GM19452 (cell line): Measurements from ENCODE around the gene PARD6G.

Experiments
- ATAC-seq: cut with Tn5 transposase; IDR thresholded peaks from one replicate; pipeline ENCODE4 v1.9.1; 2021; ENCODE audit not compliant: unreplicated experiment

PARD6G gene

DNA sequence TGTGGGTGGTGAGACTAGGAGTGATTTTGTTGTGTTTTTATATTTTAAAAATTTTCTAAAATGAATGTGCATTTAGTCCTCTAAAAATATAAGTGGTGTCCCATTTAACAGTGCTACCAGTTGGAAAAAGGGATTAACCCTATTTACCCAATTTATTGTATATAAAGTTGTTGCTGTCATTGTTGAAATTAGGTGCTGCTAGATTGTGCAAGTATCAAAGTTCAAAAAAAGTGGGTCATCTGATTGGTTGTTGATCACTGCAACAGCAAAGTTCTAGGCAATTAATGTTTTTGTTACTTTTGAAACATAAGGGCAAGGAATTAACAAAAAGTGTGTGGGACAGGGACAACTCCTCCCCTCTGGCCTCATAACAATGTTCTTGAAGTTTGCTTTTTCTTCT is 97.6 kb downstream of the PARD6G start:
- ATAC-seq, result no peak

DNA sequence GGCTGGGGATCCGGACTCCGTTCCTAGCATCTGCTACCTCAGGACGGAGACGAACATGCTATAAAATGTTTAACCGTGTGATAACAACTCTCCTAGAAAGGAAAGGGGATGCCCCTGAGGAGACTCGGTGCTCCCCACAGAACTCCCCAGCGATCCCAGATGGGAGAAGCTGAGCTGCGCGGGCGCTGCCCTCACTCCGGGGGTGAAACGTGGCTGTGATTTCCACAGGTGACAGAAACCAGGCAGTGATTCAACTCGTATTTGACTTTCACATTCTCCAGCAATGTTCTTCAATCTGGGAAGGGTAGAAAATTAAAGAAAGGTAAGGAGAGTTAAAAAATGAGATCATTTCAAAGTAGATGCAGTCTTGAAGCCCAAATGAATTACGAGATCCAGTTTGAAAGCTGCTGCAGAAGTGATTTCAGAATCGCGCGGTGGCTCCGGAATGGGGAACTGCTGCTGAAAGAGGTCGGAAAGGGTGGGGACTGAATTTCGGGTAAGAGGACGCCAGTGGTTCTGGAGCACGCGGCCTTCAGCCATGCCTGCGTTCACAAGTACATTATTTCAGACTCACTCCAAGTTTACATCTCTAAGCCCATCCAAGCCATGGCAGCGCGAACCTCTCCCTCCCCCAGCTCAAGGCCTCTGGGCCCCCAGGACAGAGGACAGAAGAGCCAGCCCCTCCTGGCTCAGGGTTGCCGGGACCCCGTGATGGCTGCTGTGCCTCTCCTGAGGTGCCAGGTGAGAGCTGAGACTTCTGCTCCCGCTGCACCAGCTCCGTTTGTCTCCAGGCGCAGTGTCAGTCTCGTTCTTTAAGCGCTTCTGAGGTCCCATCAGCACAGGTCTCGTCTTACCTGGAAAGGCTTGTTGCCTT is 98.8 kb downstream of the PARD6G start:
- ATAC-seq, result no peak

DNA sequence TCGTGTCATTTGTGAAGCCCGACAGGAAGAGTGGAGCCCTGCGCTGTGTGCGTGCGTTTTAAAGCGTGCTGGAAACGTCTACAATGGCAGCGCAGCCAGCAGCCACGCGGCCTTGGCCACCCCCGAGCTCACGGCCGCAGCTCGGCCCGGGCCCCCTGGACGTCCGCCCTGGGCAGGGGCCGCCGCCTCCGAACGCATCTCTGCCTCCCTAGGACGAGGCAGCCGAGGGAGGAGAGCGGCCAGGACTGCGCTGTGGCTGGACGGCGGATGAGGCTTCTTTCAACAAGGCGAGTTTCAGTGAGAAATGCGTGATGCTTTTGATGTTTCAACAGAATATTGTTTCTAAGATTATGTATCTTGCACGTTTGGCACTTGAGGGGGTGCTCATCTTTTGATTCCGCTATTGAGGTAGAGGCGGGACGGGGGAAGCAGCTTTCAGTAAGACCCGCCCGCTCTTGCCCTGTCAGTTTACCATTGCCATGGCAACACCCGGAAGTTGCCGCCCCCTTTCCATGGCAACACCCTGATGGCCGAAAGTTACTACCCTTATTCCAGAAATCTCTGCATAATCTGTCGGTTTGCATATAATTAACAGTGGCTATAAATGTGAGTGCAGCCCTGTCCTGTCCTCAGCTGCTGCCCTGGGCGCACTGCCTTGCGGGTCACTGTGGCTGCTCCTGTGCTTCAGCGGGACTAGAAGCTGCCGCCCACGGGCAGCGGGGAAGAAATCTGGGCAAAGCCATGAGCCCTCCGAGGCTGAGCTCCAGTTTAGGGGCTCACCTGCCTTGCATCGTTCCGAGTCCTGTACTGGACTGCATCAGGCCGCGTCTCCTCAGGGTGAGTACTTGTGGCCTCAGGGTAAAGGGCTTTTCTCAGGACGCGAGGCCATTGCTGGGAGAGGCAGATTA is 99.6 kb downstream of the PARD6G start:
- peak; percentile 85 for ATAC-seq

DNA sequence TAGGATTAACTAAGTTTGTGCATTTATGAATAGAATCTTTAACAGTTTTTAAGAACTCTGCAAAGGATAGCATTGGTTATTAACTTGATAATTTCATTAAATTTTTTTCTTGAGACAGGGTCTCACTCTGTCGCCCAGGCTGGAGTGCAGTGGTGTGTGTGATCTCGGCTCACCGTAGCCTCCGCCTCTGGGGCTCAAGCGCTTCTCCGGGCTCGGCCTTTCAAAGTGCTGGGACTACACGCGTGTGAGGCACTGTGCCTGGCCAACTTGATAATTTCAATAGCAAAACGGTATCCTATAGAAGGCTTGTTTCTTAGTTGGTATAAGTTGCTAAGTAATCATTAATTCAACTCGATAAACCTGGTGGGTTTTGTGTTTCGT is 100.3 kb downstream of the PARD6G start:
- peak; percentile 37 for ATAC-seq

DNA sequence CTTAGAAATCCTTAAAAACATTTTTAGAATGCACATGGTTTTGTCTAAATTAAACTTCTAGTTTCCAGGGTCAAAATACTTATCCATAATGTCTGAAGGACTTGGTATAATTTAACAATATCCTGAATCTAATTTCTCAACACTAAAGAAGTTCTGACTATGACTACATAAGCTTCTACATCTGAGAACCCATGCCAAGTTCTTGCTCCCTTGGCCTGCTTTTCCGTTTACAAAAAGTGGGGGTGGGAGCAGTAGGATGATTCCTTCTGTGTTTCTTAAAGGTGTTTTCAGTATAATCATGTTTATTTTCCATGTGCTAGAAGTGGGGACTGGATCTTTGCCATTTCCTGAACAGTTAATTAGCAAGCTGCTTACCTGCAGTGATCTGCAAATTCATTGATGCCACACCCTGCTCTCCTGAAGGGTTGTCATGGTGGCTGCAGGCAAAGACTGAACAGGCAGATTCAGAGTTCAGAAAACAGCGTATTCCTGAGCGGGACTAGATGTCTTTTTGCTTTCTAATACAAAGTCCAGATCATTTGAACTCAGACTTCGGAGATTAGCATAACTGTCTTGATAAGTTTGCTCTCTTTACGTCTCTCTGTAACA is 102.0 kb downstream of the PARD6G start:
- no peak for ATAC-seq

DNA sequence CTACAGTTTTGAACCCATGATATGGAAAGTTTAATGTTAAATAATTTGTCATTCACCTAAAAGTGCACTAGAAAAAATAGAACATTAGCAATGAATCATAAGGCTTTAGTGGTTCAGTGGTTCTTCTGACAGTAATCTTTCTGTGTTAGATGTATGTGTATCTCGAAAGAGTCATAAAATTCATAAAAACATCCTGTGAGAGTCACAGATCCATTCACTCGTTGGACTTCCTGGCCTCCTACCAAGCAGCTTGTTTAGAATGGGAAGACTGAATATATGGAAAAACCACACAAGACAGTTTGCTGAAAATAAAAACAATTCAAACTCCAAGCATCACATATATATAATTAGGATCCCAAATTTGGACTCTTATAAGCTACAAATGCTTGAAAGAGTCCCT is 103.4 kb downstream of the PARD6G start:
- no peak for ATAC-seq

DNA sequence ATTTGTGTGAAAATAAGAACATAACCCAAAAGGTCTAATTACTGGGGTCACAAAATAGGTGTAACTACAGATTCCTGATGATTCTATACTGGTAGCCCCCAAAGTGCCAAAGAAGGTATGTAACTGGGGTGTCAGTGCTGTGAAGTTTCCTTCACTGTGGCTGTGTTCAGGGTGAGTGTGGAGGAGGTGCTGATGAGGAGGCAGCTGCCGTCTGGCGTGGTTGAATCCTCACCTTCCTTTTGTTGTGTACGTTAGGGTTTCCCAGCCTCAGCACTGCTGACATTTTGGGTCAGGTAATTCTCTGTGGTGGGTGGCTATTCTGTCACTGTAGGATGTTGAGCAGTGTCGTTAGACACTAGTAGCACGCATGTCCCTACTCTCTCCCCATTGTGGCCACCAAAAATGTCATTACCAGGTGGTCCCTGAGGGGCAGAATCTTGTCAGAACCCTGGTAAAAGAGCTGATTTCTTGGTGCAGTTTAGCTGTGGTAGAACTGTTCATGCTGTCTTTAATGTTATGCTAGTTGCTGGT is 106.8 kb downstream of the PARD6G start:
- ATAC-seq, result no peak

DNA sequence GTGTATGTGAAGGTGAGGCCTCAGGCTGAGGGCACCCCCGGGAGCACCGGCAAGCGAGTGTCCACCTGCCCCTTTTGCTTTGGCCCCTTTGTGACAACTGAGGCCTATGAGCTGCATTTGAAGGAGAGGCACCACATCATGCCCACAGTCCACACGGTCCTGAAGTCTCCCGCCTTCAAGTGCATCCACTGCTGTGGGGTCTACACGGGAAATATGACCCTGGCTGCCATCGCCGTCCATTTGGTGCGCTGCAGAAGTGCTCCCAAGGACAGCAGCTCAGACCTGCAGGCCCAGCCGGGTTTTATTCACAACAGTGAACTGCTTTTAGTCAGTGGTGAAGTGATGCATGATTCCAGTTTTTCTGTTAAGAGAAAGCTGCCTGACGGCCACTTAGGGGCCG is 109.3 kb downstream of the PARD6G start:
- ATAC-seq, result no peak

DNA sequence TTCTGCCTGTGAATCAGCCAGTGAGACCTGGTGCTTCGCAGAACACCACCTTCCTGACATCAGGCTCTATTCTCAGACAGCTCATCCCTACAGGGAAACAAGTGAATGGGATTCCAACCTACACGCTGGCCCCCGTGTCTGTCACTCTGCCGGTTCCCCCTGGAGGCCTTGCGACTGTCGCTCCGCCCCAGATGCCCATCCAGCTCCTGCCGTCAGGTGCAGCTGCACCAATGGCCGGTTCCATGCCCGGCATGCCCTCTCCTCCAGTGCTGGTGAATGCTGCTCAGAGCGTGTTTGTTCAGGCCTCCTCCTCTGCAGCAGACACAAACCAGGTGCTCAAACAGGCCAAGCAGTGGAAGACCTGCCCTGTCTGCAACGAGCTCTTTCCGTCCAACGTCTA is 110.2 kb downstream of the PARD6G start:
- no peak for ATAC-seq

DNA sequence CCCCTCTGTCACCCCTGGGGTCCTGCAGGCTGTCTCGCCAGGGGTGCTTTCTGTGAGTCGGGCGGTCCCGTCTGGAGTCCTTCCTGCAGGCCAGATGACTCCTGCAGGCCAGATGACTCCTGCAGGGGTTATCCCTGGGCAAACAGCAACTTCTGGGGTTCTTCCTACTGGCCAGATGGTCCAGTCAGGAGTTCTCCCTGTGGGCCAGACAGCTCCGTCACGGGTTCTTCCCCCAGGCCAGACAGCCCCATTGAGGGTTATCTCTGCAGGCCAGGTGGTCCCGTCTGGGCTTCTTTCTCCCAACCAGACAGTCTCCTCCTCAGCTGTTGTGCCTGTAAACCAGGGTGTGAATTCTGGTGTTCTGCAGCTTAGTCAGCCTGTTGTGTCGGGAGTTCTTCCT is 110.6 kb downstream of the PARD6G start:
- no peak for ATAC-seq

DNA sequence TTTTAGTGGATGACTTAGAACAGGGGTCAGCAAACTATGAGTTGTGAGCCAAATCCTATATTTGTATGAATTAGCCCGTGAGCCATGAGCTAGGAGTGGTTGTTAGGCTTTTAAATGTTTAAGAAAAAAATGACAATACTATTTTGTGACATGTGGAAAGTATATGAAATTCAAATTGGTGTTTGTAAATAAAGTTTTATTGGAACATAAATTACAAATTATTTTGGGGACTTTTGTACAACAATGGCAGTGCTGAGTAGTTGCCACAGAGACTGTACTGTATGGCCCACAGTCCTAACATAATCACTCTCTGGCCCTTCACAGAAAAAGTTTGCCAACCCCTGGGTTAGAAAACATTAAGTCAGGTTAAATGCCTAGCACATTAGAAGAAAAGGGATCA is 112.2 kb downstream of the PARD6G start:
- ATAC-seq, result no peak

DNA sequence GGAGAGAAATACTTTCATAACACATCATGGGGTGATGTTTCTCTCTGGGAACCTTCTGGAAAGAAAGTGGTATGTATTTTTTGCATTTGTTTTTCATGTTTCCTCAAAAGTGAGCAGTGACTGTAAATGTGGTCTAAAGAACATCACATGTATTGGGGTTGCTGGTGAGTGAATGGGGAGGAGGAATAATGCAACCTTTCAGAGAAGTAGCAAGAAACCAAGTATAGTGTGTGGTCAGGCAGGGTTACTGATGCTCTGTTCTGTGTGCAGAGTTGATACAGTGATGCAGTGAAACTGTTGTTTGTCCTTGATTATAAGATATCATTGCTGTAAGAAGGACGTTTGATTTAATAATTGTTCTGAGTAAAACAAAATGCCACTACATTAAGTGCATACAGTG is 114.2 kb downstream of the PARD6G start:
- ATAC-seq, result no peak

DNA sequence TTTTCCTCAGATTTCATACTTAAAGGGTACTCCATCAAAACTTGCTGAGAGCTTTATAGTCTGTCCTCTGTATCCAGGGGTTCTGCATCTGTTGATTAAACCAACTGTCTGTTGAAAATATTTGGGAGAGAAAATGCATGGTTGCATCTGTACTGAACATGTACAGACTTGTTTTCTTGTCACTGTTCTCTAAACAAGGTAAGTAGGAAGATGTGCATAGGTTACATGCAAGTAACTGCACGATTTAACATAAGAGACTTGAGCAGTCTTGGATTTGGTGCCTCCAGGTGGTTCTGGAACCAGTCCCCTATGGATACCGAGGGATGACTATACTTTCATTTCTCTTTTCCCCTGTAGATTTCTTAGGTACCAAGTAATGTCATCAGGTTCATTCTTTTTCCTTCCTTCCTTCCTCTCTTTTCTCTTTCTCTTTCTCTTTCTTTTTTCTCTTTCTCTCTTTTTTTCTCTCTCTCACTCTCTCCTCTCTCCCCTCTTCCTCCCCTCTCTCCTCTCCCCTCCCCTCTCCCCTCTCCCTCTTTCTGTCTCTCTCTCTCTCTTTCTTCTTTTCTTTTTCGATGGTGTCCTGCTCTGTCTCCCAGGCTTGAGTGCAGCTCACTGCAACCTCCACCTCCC is 115.0 kb downstream of the PARD6G start:
- no peak for ATAC-seq

DNA sequence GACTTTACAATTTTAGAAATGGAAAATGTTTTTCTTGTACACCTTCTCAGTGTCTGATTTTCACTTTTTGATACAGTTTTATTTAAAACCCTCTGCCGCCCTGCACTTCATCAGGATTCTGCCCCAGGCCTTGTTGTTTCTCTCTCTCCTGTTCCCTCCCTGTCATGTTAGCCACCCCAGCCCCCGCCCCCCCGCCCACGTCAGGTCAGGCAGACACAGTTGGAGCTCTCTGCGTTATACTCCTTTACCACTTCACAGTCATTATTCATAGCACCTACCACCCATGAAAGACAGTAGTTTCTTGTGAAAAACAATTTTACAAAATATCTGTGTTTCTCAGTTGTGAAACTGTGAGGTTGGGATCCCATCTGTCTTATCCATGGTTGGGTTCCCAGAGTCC is 116.8 kb downstream of the PARD6G start:
- ATAC-seq, result no peak

DNA sequence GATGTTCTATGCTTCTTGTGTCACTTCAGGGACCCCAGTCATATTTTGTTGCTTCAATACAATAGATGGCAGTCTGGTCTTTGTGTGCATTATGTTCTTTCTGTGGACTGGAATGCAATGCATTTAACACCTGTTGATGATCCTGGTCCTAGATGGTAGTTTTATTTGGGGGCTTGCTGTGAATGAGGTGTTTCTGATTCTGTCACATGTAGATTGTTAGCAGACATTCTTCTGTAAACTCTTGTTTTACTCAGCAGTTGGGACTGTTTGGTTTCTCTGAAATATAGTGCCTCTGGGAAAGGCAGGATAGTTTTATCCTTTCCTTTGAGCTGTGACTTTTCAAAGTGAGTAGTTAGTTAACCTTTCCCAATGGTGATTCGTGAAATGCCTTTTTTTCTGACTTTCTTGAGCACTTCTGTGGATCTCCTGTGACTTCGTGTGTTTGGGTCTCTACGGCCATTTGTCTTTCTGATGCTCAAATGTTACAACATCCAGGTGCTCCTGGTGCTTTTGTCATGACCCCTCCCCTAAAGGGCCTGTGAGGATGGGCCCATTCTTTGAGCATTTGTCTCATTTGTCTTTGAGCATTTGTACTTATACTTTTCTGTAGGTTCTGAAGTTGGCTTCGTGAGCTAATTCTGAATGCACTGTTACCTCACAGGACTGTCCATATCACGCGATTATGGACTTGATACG is 117.5 kb downstream of the PARD6G start:
- ATAC-seq, result no peak

DNA sequence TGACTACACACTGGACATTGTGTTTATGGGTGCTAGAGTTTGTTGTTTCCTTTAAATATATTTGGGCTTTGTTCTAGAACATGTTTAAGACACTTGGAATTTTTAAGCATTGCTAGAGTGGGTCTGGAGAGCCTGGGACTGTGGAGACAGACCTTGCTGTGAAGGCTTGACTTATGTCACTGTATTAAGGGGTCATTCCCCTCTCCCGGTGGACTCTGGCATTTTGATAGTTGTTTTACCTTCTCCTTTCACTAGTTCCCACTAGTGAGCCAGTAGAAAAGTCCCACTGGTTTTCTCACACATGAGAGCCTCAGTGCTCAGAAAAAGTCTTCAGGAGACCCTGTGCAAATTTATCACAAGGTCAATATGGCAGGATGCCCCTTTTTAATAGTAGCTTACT is 119.7 kb downstream of the PARD6G start:
- no peak for ATAC-seq

DNA sequence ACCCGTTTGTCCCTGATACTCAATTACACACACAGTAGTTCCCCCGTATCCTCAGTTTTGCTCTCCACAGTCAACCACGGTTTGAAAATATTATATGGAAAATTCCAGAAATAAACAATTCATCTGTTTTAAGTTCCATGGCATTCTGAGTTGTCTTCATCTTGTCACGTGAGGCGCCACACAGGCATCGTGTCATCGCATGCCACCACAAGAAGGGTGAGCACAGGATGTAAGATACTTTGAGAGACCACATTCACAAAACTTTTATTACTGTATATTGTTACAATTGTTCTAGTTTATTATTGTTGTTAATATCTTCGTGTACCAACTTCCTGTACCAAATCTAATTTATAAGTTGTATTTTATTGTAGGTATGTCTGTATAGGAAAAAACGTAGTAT is 120.5 kb downstream of the PARD6G start:
- no peak for ATAC-seq

DNA sequence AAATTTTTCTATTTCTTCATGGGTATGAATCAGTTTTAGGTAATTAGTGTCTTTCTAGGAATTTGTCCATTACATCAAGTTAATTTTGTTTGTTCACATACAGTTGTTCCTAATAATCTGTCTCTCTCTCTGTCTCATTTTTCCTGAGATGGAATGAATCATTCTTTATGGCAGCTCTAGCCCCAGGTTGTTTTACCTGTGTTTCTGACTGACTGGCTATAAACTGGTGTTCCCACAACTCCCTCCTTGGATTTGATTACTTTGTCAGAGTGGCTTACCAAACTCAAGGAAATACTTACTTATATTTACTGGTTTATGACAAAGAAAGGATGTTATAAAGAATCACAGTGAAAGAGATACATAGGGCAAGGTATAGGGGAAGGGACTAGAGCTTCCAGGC is 123.2 kb downstream of the PARD6G start:
- ATAC-seq, result no peak

DNA sequence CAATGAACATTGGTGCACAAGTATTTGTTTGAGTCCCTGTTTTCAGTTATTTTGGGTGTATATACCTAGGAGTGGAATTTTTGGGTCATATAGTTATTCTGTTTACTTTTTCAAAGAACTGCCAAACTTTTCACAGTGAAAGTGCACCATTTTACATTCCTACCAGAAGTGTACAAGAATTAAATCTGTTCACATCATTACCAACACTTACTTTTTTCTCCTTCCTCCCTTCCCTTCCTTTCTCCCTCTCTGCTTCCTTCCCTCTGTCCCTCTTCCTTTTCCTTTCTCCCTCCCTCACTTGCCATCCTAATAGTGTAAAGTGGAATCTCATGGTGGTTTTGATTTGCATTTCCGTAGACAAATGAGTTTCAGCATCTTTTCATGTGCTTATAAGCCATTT is 126.4 kb downstream of the PARD6G start:
- ATAC-seq, result no peak

DNA sequence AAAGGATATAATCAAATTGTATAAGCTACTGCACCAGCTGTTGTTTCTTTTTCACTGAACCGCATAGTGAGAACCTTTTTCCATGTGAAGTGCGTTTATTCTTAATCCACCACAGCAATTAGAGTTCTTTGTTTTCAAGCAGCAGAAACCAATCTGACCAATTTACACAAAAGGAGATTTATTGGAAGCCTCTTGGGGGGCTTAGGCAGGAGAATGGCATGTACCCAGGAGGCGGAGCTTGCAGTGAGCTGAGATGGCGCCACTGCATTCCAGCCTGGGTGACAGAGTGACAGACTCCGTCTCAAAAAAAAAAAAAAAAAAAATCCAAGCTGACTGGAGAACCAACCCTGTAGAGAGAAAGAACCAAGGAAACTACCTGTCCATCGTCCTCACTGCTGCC is 128.2 kb downstream of the PARD6G start:
- ATAC-seq, result no peak
